ENCODE results near the gene DMGDH.

DMGDH gene

GRCh38 chr5:79105868-79106267, 36.4 kb upstream of the DMGDH start:
- TF ChIP-seq CREB1 (IDR thresholded peaks at IDR 0.05; ENCODE audit: low read depth) (no peak), TAF1 (IDR thresholded peaks at IDR 0.05; ENCODE audit: low read depth) (no peak), EGR1 (IDR thresholded peaks at IDR 0.05) (no peak), ZBTB7A (IDR thresholded peaks at IDR 0.05; ENCODE audit: low read depth) (no peak), FOXM1 (IDR thresholded peaks at IDR 0.05; ENCODE audit: borderline replicate concordance, low read depth) (no peak), YY1 (IDR thresholded peaks at IDR 0.05; ENCODE audit: low read depth) (no peak), EP300 (IDR thresholded peaks at IDR 0.05; ENCODE audit: borderline replicate concordance) (no peak), REST (IDR thresholded peaks at IDR 0.05; ENCODE audit: low read depth) (no peak), TEAD4 (IDR thresholded peaks at IDR 0.05) (no peak), TCF12 (IDR thresholded peaks at IDR 0.05; ENCODE audit: low read depth) (no peak), USF1 (IDR thresholded peaks at IDR 0.05) (no peak)
- TF ChIP-seq, protein P1, sequence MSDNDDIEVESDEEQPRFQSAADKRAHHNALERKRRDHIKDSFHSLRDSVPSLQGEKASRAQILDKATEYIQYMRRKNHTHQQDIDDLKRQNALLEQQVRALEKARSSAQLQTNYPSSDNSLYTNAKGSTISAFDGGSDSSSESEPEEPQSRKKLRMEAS (IDR thresholded peaks at IDR 0.05), result no peak

DNA sequence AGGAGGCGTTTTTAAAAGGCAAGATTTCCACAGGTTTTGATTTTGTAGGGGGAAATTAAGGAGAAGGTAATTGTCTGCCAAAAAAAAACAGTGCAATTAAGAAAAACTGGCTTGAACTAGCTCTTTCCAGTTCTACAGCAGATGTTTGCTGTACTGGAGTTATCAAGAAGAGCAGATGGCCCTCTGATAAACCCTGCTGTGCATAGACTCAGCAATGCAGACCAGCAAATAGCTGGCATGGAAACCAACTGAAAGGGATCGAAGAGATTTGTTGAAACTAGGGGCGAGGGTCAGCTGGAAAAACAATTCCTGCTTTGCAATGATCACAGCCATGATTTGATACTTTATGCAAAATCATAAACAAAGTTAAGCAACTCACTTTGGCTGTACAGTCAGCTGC, 24.3 kb upstream of the DMGDH start:
- TF ChIP-seq REST (IDR thresholded peaks at IDR 0.05; ENCODE audit: low read depth) (no peak), USF1 (IDR thresholded peaks at IDR 0.05) (no peak), FOXM1 (IDR thresholded peaks at IDR 0.05; ENCODE audit: borderline replicate concordance, low read depth) (no peak)

- TF ChIP-seq, protein P1 (IDR thresholded peaks at IDR 0.05), result no peak
- TF ChIP-seq CREB1 (IDR thresholded peaks at IDR 0.05; ENCODE audit: low read depth) (no peak), CEBPB (IDR thresholded peaks at IDR 0.05) (no peak), NFIC (IDR thresholded peaks at IDR 0.05) (no peak)
Observed at GRCh38 chr5:79091064-79091463, 21.6 kb upstream of the DMGDH start.

- TF ChIP-seq USF1 (IDR thresholded peaks at IDR 0.05) (no peak), RAD21 (IDR thresholded peaks at IDR 0.05; ENCODE audit: low read depth) (no peak), CEBPB (IDR thresholded peaks at IDR 0.05) (no peak)
Observed at GRCh38 chr5:79088507-79088906, 19.0 kb upstream of the DMGDH start.

- TF ChIP-seq CREB1 (IDR thresholded peaks at IDR 0.05; ENCODE audit: low read depth), result no peak
- no peak for TF ChIP-seq RAD21 (IDR thresholded peaks at IDR 0.05; ENCODE audit: low read depth)
- TF ChIP-seq REST (IDR thresholded peaks at IDR 0.05; ENCODE audit: low read depth), result no peak
- TF ChIP-seq YY1 (IDR thresholded peaks at IDR 0.05; ENCODE audit: low read depth), result no peak
- TF ChIP-seq, protein P1 (IDR thresholded peaks at IDR 0.05), result no peak
- no peak for TF ChIP-seq TAF1 (IDR thresholded peaks at IDR 0.05; ENCODE audit: low read depth)
- TF ChIP-seq NFIC (IDR thresholded peaks at IDR 0.05), result no peak
- no peak for TF ChIP-seq USF1 (IDR thresholded peaks at IDR 0.05)
- TF ChIP-seq TEAD4 (IDR thresholded peaks at IDR 0.05), result no peak
Observed at GRCh38 chr5:79086116-79086515, 16.6 kb upstream of the DMGDH start.

Measured in Ishikawa (cell line).